ENCODE data around the gene NEK11.
A peak's percentile ranks its signal among the peaks of the same experiment; 100 is the strongest.
"Not testable (repeated sequence)": the region's sequence is repeated elsewhere in the genome, so short reads cannot be mapped to it uniquely, and the experiment has no call there.

The NEK11 gene

DNA sequence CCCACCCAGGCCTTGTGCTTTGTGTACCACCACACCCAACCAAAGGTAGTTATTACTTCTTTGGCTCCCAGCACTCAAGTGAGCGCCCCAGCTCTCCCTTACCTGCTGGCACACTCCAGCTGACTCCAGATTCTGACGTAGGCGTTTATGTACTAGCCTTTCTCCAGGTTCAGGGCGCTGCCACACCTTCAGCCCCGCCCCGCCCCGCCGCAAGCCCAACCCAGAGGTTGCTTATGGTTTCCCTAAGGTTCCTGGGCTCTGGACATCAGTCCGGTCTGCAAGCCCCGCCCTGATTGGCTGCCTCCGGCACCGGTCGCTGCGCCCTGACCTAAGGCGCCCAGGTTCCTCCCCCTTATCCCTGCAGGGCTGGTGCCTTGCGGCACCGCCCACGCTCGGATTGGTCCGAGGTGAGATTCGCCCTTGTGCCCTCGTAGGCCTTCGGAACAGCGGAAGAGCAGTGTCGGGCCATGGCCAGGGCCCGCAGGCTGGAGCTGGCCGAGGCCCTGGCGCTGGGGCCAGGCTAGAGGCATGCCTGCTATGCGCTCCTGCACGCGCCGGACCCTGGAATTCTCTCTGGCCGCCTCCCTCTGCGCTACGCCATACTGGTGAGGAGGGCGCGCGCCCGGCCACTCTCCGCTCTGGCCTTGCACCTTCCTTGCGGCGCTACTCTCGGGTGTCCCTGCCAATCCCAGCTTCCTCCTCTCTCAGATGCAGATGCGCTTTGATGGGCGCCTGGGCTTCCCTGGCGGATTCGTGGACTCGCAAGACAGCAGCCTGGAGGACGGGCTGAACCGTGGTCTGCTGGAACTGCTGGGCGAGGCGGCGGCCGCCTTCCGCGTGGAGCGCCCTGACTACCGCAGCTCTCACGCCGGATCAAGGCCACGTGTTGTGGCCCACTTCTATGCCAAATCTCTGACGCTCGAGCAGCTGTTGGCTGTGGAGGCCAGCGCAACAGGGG lies 335.1 kb downstream of the NEK11 start:
- DNase-seq: no peak

GRCh38 chr3:131363275-131363674 lies 336.6 kb downstream of the NEK11 start:
- no peak for DNase-seq

GRCh38 chr3:131370935-131371687 lies 344.4 kb downstream of the NEK11 start:
- no peak for DNase-seq

DNA sequence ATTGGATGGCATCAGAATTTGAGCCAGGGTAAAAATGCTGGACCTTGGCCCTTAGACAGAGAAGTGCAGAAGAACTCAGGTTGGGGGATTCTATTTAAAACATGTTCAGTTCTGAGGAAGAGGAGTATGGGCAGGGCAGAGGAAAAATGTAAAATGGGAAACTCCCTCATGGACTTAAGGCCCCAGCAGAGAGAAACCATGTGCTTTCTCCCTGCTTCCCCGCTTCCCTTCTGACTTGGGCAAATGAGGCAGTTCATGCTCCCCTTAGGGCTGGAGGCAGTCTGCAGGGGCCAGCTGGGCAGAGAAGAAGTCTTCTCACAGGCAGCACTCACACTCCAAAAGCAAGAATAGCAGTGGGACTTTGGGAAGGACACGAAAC lies 345.0 kb downstream of the NEK11 start:
- DNase-seq: no peak

GRCh38 chr3:131374741-131375140 lies 348.1 kb downstream of the NEK11 start:
- DNase-seq: no peak

- DNase-seq: not testable (repeated sequence)
Observed at GRCh38 chr3:131380821-131381444, 354.3 kb downstream of the NEK11 start.

DNA sequence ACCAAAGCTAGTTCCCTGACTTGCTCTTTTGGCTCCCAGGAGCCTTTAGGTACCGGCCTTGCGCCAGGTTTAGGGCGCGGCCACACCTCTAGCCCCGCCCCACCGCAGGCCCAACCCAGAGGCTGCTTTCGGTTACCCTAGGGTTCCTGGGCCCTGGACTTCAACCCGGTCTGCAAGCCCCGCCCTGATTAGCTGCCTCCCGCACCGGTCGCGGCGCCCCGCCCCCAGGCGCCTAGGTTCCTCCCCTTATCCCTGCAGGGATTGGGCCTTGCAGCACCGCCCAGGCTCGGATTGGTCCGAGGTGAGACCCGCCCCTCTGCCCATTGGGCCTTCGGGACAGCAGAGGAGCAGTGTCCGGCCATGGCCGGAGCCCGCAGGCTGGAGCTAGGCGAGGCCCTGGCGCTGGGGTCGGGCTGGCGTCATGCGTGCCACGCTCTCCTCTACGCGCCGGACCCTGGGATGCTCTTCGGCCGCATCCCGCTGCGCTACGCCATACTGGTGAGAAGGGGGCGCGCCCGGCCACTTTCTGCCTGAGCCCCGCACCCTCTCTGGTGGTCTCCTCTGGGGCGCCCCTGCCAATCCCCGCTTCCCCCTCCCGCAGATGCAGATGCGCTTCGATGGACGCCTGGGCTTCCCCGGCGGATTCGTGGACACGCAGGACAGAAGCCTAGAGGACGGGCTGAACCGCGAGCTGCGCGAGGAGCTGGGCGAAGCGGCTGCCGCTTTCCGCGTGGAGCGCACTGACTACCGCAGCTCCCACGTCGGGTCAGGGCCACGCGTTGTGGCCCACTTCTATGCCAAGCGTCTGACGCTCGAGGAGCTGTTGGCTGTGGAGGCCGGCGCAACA lies 355.0 kb downstream of the NEK11 start, which contains the start of gene NUDT16:
NUDT16 (plus strand) TSS at position 330 of the 847 bp plus-strand sequence; CDS start at position 361, 31 bp downstream.
- peak; percentile 99 for DNase-seq

DNA sequence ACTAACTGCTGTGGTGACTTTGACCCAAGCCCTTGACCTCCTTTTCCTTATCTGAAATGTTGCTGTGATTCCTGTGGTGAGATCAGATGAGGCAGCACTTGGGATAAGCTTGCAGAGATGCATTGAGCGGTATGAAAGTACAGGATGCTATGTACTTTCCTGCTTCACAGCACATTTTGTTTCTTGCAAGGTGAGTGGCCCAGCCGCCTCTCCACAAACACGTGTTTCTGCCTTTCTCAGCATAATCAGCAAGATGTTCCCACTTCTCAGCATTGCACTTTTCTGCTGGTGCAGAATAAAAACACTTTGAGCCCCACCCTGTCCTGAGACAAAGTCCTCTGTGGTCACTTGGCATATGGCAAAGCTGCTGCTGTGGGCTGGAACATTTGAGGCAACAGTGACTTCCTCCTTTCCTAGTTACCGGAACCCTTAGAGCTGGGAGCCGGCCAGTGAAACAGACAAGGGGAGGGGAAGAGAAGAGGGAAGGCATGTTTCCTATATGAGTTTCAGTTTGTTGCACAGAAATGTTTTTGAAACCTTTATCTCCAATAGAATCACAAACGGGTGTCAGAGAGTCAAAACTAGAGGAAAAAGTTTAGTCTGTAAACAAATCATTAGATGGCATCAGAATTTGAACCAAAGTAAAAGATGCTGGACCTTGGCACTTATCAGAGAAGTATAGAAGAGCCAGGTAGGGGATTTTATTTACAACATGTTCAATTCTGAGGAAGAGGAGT lies 359.9 kb downstream of the NEK11 start:
- no peak for DNase-seq

- no peak for DNase-seq
Observed at GRCh38 chr3:131387796-131388489, 361.3 kb downstream of the NEK11 start.

GRCh38 chr3:131388490-131388799 lies 361.8 kb downstream of the NEK11 start:
- DNase-seq: no peak

GRCh38 chr3:131390331-131390730 lies 363.7 kb downstream of the NEK11 start:
- DNase-seq: no peak

DNA sequence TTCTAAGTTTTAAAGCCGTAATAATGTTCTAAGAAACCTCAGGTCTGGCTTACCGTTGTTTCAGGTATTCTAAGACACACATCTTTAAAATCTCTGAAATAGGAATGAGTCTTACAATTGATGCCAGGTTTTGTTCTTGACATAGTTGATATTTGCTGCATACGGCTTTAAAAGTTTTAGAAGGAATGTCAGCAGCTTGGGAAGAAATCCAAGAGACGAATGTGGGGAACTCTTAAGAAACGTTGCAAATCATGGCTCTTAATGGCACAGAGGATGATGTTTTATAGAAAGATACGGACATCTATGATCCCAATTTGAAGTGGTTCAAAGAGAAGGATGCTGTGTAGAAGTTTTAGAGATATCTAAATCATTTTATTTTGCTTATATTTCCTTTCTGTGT lies 366.4 kb downstream of the NEK11 start:
- no peak for DNase-seq

DNA sequence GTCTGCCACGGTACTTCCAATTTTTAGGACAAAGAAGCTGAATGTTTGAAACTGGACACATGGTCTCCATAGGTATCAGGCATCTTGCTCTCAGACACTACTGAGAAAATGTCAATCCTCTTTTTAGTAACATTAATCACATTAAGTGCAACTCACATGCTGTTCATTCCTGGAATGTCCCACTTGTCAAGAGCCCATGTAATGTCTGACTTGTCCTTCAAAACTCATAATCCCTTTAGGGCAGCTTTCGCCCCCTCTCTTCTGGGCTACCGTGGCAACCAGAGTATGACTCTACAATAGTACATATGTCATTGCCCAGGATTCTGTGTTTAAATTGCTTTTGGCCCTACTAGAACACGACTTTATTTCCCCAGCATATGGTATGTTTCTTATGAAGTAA lies 367.2 kb downstream of the NEK11 start:
- DNase-seq: no peak

DNA sequence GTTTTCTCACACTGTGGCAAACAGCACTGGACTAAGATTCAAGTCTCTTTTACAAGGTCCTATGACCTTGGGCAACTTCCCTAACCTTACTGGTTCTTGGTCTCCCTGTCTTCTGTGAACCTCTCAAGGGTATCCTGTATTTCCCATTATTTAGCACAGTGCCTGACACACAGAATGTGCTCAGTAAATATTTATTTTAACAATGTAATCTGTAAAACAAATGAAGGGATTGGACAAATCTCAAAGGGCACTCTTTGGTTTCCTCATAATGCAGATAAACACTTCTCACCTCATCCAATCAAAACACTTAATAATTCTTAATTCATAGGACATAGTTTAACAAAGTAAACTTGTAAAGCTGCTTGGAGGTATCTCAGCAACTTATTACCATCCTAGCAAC lies 367.7 kb downstream of the NEK11 start:
- no peak for DNase-seq

DNA sequence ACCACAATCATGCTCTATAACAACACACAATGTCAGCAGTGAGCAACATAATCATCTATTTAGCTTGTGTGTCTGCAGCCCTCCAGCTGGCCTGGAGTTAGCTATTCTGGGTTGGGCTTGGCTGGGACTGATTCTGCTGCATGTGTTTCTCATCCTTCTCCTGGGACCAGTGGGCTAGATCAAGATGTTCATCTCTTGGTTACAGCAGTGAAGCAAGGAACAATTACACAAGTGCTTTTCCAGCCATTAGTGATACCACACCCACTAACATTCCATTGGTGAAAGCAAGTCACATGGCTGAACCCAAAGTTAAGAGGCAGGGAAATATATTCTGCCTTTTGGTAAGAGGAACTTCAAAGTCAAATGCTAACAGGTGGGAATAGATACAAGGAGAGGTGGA lies 369.5 kb downstream of the NEK11 start:
- DNase-seq: no peak

DNA sequence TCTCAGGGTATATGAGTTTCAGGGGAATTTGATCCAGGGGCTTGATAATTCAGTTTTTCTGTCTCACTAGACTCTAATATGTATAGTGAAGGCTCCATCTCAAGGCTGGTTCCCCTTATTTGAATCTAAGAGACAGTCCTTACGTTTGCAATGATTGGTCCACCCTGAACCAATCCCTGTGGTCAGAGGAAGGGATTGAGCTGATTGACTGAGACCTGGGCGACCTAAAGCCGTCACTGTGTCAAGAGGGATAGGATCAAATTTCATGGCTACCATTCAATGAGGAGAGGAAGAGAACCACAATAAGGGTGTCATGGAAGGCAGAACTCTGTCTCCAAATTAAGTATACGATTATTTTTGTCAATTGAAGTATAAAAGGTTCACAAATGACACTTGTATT lies 371.2 kb downstream of the NEK11 start:
- no peak for DNase-seq

All from activated effector memory CD4-positive, alpha-beta T cell treated with anti-CD3 and anti-CD28 coated beads, Interleukin-2, amount 50 U/mL, for 16 hours (primary cell).